Keratinocyte (primary cell): Measurements from ENCODE around the gene EME1.

ENCODE experiments used
- CTCF ChIP-seq, 3 experiments: IDR thresholded peaks in 1 of 3; conservative IDR thresholded peaks in 1 of 3; optimal IDR thresholded peaks in 1 of 3; 2 replicates in 2 of 3; 3 replicates in 1 of 3; pipeline versions ENCODE3 to v1.5.1; 2011; ENCODE audit warnings: low read length in 3 of 3, mild to moderate bottlenecking in 3 of 3, moderate library complexity in 2 of 3, control low read depth in 1 of 3, inconsistent platforms in 1 of 3; ENCODE audit not compliant: insufficient read depth in 2 of 3; ENCODE audit errors: extremely low read depth in 1 of 3
- EZH2 ChIP-seq: IDR thresholded peaks from one replicate; pipeline ENCODE4 v1.6.1; 2012; ENCODE audit warnings: inconsistent platforms, mild to moderate bottlenecking, low read length, moderate library complexity

DNA sequence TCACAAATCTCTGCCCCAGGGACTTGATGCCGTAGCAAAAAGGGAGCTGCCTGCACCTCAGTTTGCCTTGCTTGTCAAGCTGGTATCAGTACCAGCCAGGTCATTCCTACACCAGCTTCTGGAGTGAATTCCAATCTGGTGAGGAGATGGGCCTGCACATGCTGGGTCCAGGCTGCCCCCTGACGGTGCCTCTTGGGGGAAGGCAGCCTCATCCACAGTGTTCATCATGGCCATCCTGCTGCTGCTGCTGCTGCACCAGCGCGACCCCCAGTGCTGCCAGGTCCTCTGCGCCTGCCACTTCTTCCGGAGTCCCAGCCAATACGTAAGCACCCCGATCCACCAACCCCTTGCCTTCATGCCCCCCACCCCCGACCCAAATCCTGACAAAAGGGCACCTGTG lies 8.3 kb upstream of the EME1 start:
- TF ChIP-seq CTCF (optimal IDR thresholded peaks at IDR 0.05 in 1 of 3, IDR thresholded peaks at IDR 0.05 in 1 of 3, conservative IDR thresholded peaks at IDR 0.05 in 1 of 3; ENCODE audit: extremely low read depth in 1 of 3, insufficient read depth in 2 of 3, low read length in 3 of 3): peak in 1 of 3 experiments; percentile 53
- TF ChIP-seq EZH2: no peak
